ENCODE data around the gene SLIT3.
A peak's percentile ranks its signal among the peaks of the same experiment; 100 is the strongest.
"Not testable (repeated sequence)": the region's sequence is repeated elsewhere in the genome, so short reads cannot be mapped to it uniquely, and the experiment has no call there.

The SLIT3 gene

GRCh38 chr5:169146158-169146557 is 154.8 kb downstream of the SLIT3 start:
- DNase-seq = no peak

GRCh38 chr5:169142264-169142970 is 158.5 kb downstream of the SLIT3 start:
- DNase-seq = peak; percentile 56

- DNase-seq = not testable (repeated sequence)
These were observed 160.7 kb downstream of the SLIT3 start for GRCh38 chr5:169140215-169140614.

GRCh38 chr5:169139480-169140050 is 161.4 kb downstream of the SLIT3 start:
- DNase-seq = no peak

GRCh38 chr5:169133531-169133930 is 167.4 kb downstream of the SLIT3 start:
- no peak for DNase-seq

- no peak for DNase-seq
These were observed 168.7 kb downstream of the SLIT3 start for GRCh38 chr5:169132302-169132660.

- DNase-seq = no peak
These were observed 169.2 kb downstream of the SLIT3 start for GRCh38 chr5:169131616-169132301.

- no peak for DNase-seq
These were observed 172.3 kb downstream of the SLIT3 start for GRCh38 chr5:169128679-169129078.

- DNase-seq = no peak
These were observed 173.5 kb downstream of the SLIT3 start for GRCh38 chr5:169127431-169127830.

GRCh38 chr5:169126481-169127021 is 174.4 kb downstream of the SLIT3 start:
- no peak for DNase-seq

GRCh38 chr5:169125571-169125970 is 175.4 kb downstream of the SLIT3 start:
- DNase-seq = no peak

GRCh38 chr5:169122951-169123350 is 178.0 kb downstream of the SLIT3 start:
- DNase-seq = no peak

- no peak for DNase-seq
These were observed 179.1 kb downstream of the SLIT3 start for GRCh38 chr5:169121630-169122420.

GRCh38 chr5:169119288-169120048 is 181.5 kb downstream of the SLIT3 start:
- DNase-seq = no peak

GRCh38 chr5:169116961-169117461 is 183.9 kb downstream of the SLIT3 start:
- DNase-seq = no peak

GRCh38 chr5:169115461-169116124 is 185.3 kb downstream of the SLIT3 start:
- DNase-seq = no peak

- DNase-seq = no peak
These were observed 186.4 kb downstream of the SLIT3 start for GRCh38 chr5:169114466-169115065.

GRCh38 chr5:169112016-169112415 is 188.9 kb downstream of the SLIT3 start:
- DNase-seq = no peak

GRCh38 chr5:169106911-169107706 is 193.8 kb downstream of the SLIT3 start:
- DNase-seq = no peak

- not testable (repeated sequence) for DNase-seq
These were observed 195.4 kb downstream of the SLIT3 start for GRCh38 chr5:169105582-169105981.

Data from right kidney (tissue), 1 donor.